ENCODE measurements around the gene CNTRL.
"Not testable (repeated sequence)": the region's sequence is repeated elsewhere in the genome, so short reads cannot be mapped to it uniquely, and the experiment has no call there.

CNTRL gene

GRCh38 chr9:121125590-121125989 is 50.8 kb downstream of the CNTRL start:
- DNase-seq (ENCODE audit: low read depth in 2 of 2) = no peak

GRCh38 chr9:121129384-121129783 is 54.6 kb downstream of the CNTRL start:
- not testable (repeated sequence) for DNase-seq (ENCODE audit: low read depth in 2 of 2)

GRCh38 chr9:121133104-121133816 is 58.5 kb downstream of the CNTRL start:
- peak; percentile 27 to 29 for DNase-seq (ENCODE audit: low read depth in 2 of 2)

- no peak for DNase-seq (ENCODE audit: low read depth in 2 of 2)
Observed at GRCh38 chr9:121135642-121136041, 60.9 kb downstream of the CNTRL start.

GRCh38 chr9:121138561-121138960 is 63.8 kb downstream of the CNTRL start:
- DNase-seq (ENCODE audit: low read depth in 2 of 2) = no peak

- DNase-seq (ENCODE audit: low read depth in 2 of 2) = no peak
Observed at GRCh38 chr9:121138973-121139372, 64.2 kb downstream of the CNTRL start.

GRCh38 chr9:121140162-121140561 is 65.4 kb downstream of the CNTRL start:
- DNase-seq (ENCODE audit: low read depth in 2 of 2) = no peak

GRCh38 chr9:121141306-121141705 is 66.6 kb downstream of the CNTRL start:
- DNase-seq (ENCODE audit: low read depth in 2 of 2) = no peak

GRCh38 chr9:121141706-121142105 is 67.0 kb downstream of the CNTRL start:
- DNase-seq (ENCODE audit: low read depth in 2 of 2) = no peak

GRCh38 chr9:121143771-121144170 is 69.0 kb downstream of the CNTRL start:
- no peak for DNase-seq (ENCODE audit: low read depth in 2 of 2)

- DNase-seq (ENCODE audit: low read depth in 2 of 2) = no peak
Observed at GRCh38 chr9:121144482-121144881, 69.7 kb downstream of the CNTRL start.

- no peak for DNase-seq (ENCODE audit: low read depth in 2 of 2)
Observed at GRCh38 chr9:121150188-121150587, 75.4 kb downstream of the CNTRL start.

GRCh38 chr9:121153642-121154041 is 78.9 kb downstream of the CNTRL start:
- no peak for DNase-seq (ENCODE audit: low read depth in 2 of 2)

- DNase-seq (ENCODE audit: low read depth in 2 of 2) = no peak
Observed at GRCh38 chr9:121154782-121155181, 80.0 kb downstream of the CNTRL start.

GRCh38 chr9:121156263-121156731 is 81.5 kb downstream of the CNTRL start:
- DNase-seq (ENCODE audit: low read depth in 2 of 2) = no peak

- DNase-seq (ENCODE audit: low read depth in 2 of 2) = no peak
Observed at GRCh38 chr9:121157939-121158338, 83.2 kb downstream of the CNTRL start.

- no peak for DNase-seq (ENCODE audit: low read depth in 2 of 2)
Observed at GRCh38 chr9:121160025-121160424, 85.3 kb downstream of the CNTRL start.

- DNase-seq (ENCODE audit: low read depth in 2 of 2) = no peak
Observed at GRCh38 chr9:121168052-121168451, 93.3 kb downstream of the CNTRL start.

- DNase-seq (ENCODE audit: low read depth in 2 of 2) = no peak
Observed at GRCh38 chr9:121169094-121169601, 94.4 kb downstream of the CNTRL start.

GRCh38 chr9:121171236-121171635 is 96.5 kb downstream of the CNTRL start:
- no peak for DNase-seq (ENCODE audit: low read depth in 2 of 2)

GRCh38 chr9:121172726-121173487 is 98.2 kb downstream of the CNTRL start:
- DNase-seq (ENCODE audit: low read depth in 2 of 2) = no peak

GRCh38 chr9:121173501-121173900 is 98.7 kb downstream of the CNTRL start:
- no peak for DNase-seq (ENCODE audit: low read depth in 2 of 2)
